Activated B cell treated with CpG ODN at 0.5 μM for 24 hours (primary cell): ENCODE data around the gene BORA. TPM values are rescaled to one million over a fixed set of nuclear protein-coding genes. Genes with fewer than 3 reads are reported as not detected.

Source experiments
- ATAC-seq: fragments of 200-7000 bp; cut with Tn5 transposase; one replicate; pipeline ENCODE4 v1.10.0; 2021; ENCODE audit warnings: low read depth, mild to moderate bottlenecking, moderate library complexity
- CTCF ChIA-PET: fragments of 350-600 bp; sonication (Branson Sonifier 250); formaldehyde crosslinking; loops from one replicate; lab custom pipeline; 2021; ENCODE audit warnings: antibody characterized with exemption; lab: Charles Lee
- POLR2A ChIA-PET: fragments of 350-600 bp; sonication (Branson Sonifier 250); formaldehyde crosslinking; loops from one replicate; lab custom pipeline; 2021; ENCODE audit warnings: antibody characterized with exemption; lab: Charles Lee
- DNase-seq: peaks from one replicate; pipeline ENCODE4 v3.0.0; 2022
- H3K27ac Mint-ChIP-seq: one replicate; pipeline ENCODE4 v1.8.0; 2020; ENCODE audit warnings: mixed read lengths
- H3K27me3 Mint-ChIP-seq: one replicate; pipeline ENCODE4 v1.8.0; 2021; ENCODE audit warnings: mixed read lengths
- H3K36me3 Mint-ChIP-seq: one replicate; pipeline ENCODE4 v1.8.0; 2021; ENCODE audit warnings: low read depth, mixed read lengths
- H3K4me1 Mint-ChIP-seq: one replicate; pipeline ENCODE4 v1.8.0; 2021; ENCODE audit warnings: mixed read lengths
- H3K4me3 Mint-ChIP-seq: one replicate; pipeline ENCODE4 v1.8.0; 2020; ENCODE audit warnings: mild to moderate bottlenecking, mixed read lengths
- H3K9me3 Mint-ChIP-seq: one replicate; pipeline ENCODE4 v1.8.0; 2020; ENCODE audit warnings: mixed read lengths
- CTCF ChIP-seq: fragments of 200-600 bp; IDR thresholded peaks from one replicate; pipeline ENCODE4 v1.8.0; 2022; ENCODE audit warnings: antibody characterized with exemption, mild to moderate bottlenecking
- intact Hi-C: fragments of 100-400 bp; cut with micrococcal nuclease; formaldehyde crosslinking; loops from one replicate; pipeline ENCODE4 v1.15.1; 2024
- total RNA-seq: library from RNA; stranded (reverse); gene quantifications from 2 replicates; pipeline ENCODE4 v1.2.3, GENCODE V29; 2022

The BORA gene
- 10.3 and 11.9 TPM in 2 replicates for total RNA-seq

DNA sequence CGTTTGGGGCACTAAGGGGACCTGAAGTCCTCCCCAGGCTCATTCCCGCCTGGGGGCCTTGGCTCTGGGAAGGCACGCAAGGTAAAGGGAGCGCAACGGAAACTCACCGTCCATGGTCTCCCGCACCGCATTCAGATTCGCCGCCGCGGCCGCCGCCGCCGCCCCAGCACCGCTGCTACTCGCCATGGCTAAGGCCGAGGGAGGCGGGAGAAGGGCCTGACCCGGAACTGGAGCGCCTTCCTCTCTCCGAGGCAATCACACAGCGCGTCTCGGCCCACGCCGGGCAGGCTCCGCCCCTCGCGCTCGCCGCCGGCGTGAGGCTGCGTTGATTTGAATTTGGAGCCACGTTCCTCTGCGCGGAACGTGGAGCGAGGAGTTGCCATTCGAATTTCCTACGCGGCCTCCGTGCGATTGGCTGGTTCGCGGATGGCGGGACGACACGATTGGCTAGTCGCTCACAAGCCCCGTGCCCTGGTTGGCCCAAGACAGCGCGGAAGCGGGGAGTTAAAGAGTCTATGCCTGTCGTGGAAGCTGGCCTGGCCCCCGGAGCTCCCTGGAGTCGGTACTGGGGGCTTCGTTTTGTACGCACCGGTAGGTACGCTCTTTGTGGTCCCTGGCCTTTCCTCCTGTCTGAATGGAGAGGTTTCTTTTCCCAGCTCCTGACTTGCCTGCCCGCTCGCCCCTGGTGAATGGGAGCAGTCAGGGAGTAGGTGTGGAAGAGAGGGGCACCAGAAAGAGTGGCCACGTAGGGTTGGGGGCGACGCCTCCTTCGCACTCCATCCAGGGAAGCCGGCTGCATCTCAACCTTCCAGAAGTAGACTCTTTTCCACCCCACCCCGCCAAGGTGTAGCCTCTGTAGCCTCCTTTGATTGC is at the start of gene BORA, which contains the start of gene MZT1:
BORA (plus strand) TSS at position 507 of the 873 bp plus-strand sequence. CDS start 1,018 bp downstream, outside the sequence.
MZT1 (minus strand) TSS at position 213 of the 873 bp plus-strand sequence; CDS start at position 186, 27 bp downstream.
- ChIA-PET POLR2A (interaction anchor here (0.9 to 1.0 kb wide), 2 partner anchors 11 to 54 kb away, joined by 4 to 5 read pairs; partner anchors contain the start of genes DIS3 and PIBF1), CTCF (no interaction called here)
- no peaks in the 10 kb centered on the region for H3K9me3 Mint-ChIP-seq
- no peak for TF ChIP-seq CTCF
- H3K27me3 Mint-ChIP-seq, result no peaks in the 10 kb centered on the region
- H3K27ac Mint-ChIP-seq, result peak within 1 kb of the TSS; percentile 84
- intact Hi-C loops, result loop anchor here (1.0 to 10.0 kb wide), 6 partner anchors 54 to 1563 kb away; partner anchors contain the start of genes DIS3 and KLF12
- DNase-seq (peak; percentile 92), ATAC-seq (peak; percentile 93)
- peaks cover 48% of the 10 kb centered on the region for H3K4me1 Mint-ChIP-seq
- peaks cover 41% of the 10 kb centered on the region for H3K36me3 Mint-ChIP-seq
- peak within 1 kb of the TSS; percentile 95 for H3K4me3 Mint-ChIP-seq

DNA sequence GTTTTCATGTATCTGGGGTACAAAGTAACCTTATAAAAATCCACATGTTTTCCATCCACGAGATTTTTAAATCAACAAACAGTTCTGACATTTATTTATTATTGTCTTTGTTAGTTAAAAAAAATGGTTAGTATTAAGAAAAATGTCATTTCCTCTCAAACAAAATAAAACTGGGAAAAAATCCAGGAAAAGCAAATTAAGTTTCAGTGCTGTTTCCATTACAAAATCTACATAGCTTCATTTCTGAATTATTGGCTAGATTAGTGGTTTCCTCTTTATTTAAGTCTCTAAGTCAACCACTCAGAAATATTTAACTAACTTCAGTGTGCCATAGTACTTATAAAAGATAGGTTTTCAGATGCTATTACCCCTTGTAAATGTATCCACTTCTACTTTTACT is 49.4 kb upstream of the BORA start:
- no peak for DNase-seq
- no peak overlapping the region for H3K4me3 Mint-ChIP-seq
- no peak for TF ChIP-seq CTCF
- H3K27ac Mint-ChIP-seq, result no peak overlapping the region
- POLR2A ChIA-PET, result no interaction called here
- no peaks in the 10 kb centered on the region for H3K9me3 Mint-ChIP-seq
- no peaks in the 10 kb centered on the region for H3K36me3 Mint-ChIP-seq
- intact Hi-C loops, result no loop called here
- peaks cover 8% of the 10 kb centered on the region for H3K27me3 Mint-ChIP-seq
- CTCF ChIA-PET, result no interaction called here
- ATAC-seq, result no peak
- H3K4me1 Mint-ChIP-seq, result no peaks in the 10 kb centered on the region

- POLR2A ChIA-PET, result no interaction called here
- no peak overlapping the region for H3K4me3 Mint-ChIP-seq
- no peak for TF ChIP-seq CTCF
- DNase-seq (no peak), ATAC-seq (no peak)
- CTCF ChIA-PET, result no interaction called here
- no peak overlapping the region for H3K27ac Mint-ChIP-seq
- H3K36me3 Mint-ChIP-seq, result no peaks in the 10 kb centered on the region
- intact Hi-C loops, result no loop called here
- H3K27me3 Mint-ChIP-seq, result peaks cover 13% of the 10 kb centered on the region
- H3K9me3 Mint-ChIP-seq, result no peaks in the 10 kb centered on the region
- no peaks in the 10 kb centered on the region for H3K4me1 Mint-ChIP-seq
These were observed 47.4 kb upstream of the BORA start for GRCh38 chr13:72680353-72680752.

DNA sequence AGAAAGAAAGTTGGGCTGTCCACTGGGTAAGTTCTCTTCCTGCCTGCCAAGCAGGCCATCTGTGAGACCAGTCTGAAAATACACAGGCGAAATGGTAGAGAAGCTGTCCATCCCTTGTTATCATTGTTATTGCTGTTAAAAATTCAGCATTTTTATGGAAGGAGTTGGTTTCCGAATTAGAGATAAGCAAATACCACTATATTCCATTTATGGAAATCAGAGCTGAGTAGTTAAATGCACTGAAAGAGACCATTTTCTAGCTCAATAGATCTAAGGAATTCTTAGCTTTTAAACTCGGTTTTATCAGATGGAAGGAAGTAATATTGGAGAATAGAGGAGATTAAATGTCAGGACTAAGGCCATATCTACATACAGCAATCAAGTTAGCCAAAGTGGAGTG is 41.0 kb upstream of the BORA start:
- ATAC-seq, result no peak
- peaks cover 15% of the 10 kb centered on the region for H3K27me3 Mint-ChIP-seq
- no peaks in the 10 kb centered on the region for H3K36me3 Mint-ChIP-seq
- ChIA-PET CTCF (no interaction called here), POLR2A (no interaction called here)
- no peaks in the 10 kb centered on the region for H3K4me1 Mint-ChIP-seq
- H3K27ac Mint-ChIP-seq, result no peak overlapping the region
- H3K4me3 Mint-ChIP-seq, result no peak overlapping the region
- TF ChIP-seq CTCF, result no peak
- no peaks in the 10 kb centered on the region for H3K9me3 Mint-ChIP-seq
- no peak for DNase-seq
- intact Hi-C loops, result no loop called here

DNA sequence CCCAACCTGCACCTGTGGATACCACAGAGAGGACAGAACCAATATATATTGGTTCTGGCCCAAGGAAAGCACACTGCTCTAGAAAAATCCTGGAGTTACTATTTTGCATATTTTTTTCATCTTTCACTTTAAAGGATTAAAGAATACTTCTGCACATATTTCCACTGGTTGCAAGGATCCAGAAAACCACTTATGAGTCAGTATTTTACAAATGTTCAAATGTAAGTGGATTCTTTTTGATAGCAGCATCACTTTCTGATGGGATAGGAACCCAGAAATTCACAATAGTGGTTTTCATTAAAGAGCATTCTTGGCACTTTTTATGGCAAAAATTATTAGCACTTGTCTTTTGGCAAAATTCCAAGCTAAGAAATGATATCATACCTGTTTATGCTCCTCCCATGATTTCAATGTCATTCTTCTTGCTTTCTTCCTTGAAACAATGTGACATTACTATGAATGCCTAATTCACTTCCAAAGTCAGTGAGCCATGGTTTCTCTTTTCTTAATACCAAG is 38.5 kb upstream of the BORA start:
- ATAC-seq, result no peak
- no peak for TF ChIP-seq CTCF
- Mint-ChIP-seq H3K36me3 (no peaks in the 10 kb centered on the region), H3K4me3 (no peak overlapping the region), H3K27ac (no peak overlapping the region), H3K4me1 (no peaks in the 10 kb centered on the region), H3K9me3 (peaks cover 4% of the 10 kb centered on the region), H3K27me3 (peaks cover 7% of the 10 kb centered on the region)
- POLR2A ChIA-PET, result no interaction called here
- intact Hi-C loops, result no loop called here
- CTCF ChIA-PET, result no interaction called here
- no peak for DNase-seq
